Duodenal mucosa (tissue), 2 donors: ENCODE data around the gene PVALEF.

Source experiments
- H3K27ac ChIP-seq: one replicate; pipeline ENCODE4 v1.7.0; 2013; ENCODE audit warnings: low read depth, low read length
- H3K27me3 ChIP-seq, 2 donors: one replicate each; pipeline ENCODE4 v1.7.0; 2013; ENCODE audit warnings: low read length in 2 of 2, control low read depth in 1 of 2; ENCODE audit not compliant: insufficient read depth in 2 of 2, control insufficient read depth in 1 of 2
- H3K36me3 ChIP-seq, 2 donors: one replicate each; pipeline ENCODE4 v1.7.0; 2013; ENCODE audit warnings: low read length in 2 of 2, control low read depth in 1 of 2; ENCODE audit not compliant: insufficient read depth in 2 of 2, control insufficient read depth in 1 of 2
- H3K4me1 ChIP-seq, 2 donors: one replicate each; pipeline ENCODE4 v1.7.0; 2013; ENCODE audit warnings: low read length in 2 of 2, control low read depth in 1 of 2; ENCODE audit not compliant: insufficient read depth in 2 of 2, control insufficient read depth in 1 of 2
- H3K4me3 ChIP-seq, 2 donors: one replicate each; pipeline ENCODE4 v1.7.0; 2013; ENCODE audit warnings: low read length in 2 of 2, low read depth in 1 of 2
- H3K9ac ChIP-seq, 2 donors: one replicate each; pipeline ENCODE4 v1.7.0; 2013; ENCODE audit warnings: low read length in 2 of 2, low read depth in 1 of 2
- H3K9me3 ChIP-seq, 2 donors: one replicate each; pipeline ENCODE4 v1.7.0; 2013; ENCODE audit warnings: low read length in 2 of 2, control low read depth in 1 of 2; ENCODE audit not compliant: control insufficient read depth in 1 of 2

Gene PVALEF

DNA sequence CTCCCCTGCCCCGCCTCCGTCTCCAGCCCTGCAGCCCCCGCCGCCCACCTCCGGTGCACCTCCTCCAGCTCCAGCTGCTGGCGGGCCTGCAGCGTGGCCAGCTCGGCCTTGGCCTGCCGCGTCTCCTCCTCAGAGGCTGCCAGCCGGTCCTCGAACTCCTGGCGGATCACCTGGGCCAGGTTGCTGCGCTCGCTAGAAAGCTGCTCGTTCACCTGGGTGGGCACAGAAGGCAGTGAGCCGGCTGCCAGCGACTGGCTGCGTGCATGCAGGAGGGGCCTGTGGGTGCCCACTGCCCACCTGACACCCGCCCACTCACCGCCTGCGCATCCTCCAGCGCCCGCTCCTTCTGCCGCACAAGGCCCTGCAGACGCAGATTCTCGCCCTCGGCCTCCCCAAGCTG is 25.3 kb downstream of the PVALEF start:
- H3K36me3 ChIP-seq = no peaks in the 10 kb centered on the region
- H3K9me3 ChIP-seq = no peaks in the 10 kb centered on the region
- no peaks in the 10 kb centered on the region for H3K27me3 ChIP-seq
- H3K4me1 ChIP-seq = no peaks in the 10 kb centered on the region
- H3K27ac ChIP-seq = no peak overlapping the region
- H3K9ac ChIP-seq = no peak overlapping the region
- H3K4me3 ChIP-seq = no peak overlapping the region

DNA sequence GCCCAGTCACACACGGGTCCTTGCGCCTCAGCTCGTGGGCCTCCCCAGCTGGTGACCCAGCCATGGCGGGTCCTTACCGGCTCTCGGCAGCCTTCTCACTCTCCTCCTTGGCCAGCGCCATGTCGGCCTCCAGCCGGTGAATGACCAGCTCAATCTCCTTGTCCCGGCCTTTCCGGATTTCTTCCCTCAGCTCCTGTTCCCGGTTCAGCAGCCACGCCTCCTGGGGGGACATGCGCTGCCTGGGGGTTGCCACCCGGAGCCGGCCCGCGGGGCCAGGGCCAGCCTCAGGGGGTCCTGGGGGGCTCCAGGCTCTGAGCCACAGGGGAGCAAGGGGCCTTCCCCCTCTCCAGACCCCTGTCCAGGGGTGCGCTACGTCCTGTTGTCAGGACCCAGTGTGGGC is 25.8 kb downstream of the PVALEF start:
- H3K9ac ChIP-seq = no peak overlapping the region
- H3K4me1 ChIP-seq = no peaks in the 10 kb centered on the region
- no peaks in the 10 kb centered on the region for H3K27me3 ChIP-seq
- H3K27ac ChIP-seq = no peak overlapping the region
- H3K9me3 ChIP-seq = no peaks in the 10 kb centered on the region
- no peak overlapping the region for H3K4me3 ChIP-seq
- H3K36me3 ChIP-seq = no peaks in the 10 kb centered on the region

DNA sequence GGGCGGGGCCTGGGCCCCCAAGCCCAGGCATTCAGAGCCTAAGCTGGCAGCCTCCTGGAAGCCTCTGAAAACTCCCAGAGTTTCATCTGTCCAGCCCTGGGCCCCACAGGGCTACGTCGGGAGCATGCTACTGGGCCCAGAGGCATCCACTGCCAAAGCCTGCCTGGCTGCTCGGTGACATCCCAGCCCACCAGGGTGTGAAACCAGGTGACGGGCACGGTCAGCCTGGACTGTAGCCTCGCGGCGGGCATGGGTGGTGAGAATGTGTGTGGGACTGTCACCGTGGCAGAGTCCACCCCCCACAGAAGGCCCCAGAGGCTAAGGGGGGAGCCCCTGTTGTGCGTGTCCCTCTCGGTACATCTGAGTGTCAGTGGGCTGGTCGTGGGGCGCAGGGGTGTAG is 26.3 kb downstream of the PVALEF start:
- H3K9ac ChIP-seq = no peak overlapping the region
- H3K4me3 ChIP-seq = no peak overlapping the region
- H3K27me3 ChIP-seq = no peaks in the 10 kb centered on the region
- no peak overlapping the region for H3K27ac ChIP-seq
- no peaks in the 10 kb centered on the region for H3K36me3 ChIP-seq
- H3K9me3 ChIP-seq = no peaks in the 10 kb centered on the region
- H3K4me1 ChIP-seq = no peaks in the 10 kb centered on the region

DNA sequence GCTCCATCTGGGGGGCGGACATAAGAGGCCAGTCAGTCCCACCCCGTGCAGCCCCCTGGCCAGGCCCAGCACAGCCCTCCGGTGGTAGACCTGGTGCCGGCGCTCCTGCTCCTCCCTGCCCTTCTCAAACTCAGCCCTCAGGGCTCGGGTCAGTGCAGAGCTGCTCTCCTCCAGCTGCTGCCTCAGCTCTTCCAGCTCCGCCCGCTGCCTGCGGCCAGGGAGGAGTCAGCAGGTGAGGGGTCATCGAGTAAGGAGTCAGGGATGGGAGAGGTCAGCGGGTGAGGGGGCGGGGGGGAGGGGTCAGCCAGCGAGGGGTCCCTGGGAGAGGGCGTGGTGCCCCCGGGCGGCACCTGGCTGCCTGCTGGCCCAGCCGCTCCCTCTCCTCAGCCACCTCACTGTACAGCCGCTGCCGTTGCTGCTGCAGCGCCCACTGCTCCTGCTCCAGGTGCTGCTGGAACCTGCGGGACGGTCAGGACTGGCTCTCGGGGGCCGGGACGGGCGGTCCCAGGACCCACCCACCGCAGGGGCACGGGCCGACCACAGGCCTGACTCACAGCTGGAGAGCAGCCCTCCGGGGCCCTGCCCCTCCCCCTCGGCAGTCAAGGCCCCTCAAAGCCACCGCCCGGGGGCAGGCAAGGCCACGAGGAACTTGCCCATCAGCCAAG is 27.2 kb downstream of the PVALEF start:
- no peak overlapping the region for H3K4me3 ChIP-seq
- H3K9ac ChIP-seq = no peak overlapping the region
- H3K9me3 ChIP-seq = no peaks in the 10 kb centered on the region
- H3K27ac ChIP-seq = no peak overlapping the region
- H3K4me1 ChIP-seq = no peaks in the 10 kb centered on the region
- H3K27me3 ChIP-seq = no peaks in the 10 kb centered on the region
- H3K36me3 ChIP-seq = no peaks in the 10 kb centered on the region

DNA sequence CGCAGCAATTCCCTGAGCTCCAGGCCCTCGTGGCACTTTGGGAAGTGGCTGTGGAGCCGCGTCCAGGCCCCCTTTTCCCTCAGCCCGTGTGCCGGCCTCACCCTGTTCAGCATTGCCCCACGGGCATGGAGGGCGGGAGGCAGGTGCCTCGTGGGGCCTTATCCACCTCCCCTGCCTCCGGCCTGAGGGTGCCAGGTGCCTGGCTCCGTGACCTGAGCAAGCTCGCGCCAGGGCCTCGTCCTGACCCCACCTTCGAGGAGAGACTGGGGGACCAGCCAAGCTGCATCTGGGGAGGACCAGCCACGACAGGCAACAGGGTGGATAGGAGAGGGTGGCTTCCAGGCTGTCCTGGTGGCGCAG is 27.7 kb downstream of the PVALEF start:
- Histone ChIP-seq H3K27me3 (no peaks in the 10 kb centered on the region), H3K36me3 (no peaks in the 10 kb centered on the region), H3K27ac (no peak overlapping the region), H3K4me1 (no peaks in the 10 kb centered on the region), H3K4me3 (no peak overlapping the region), H3K9ac (no peak overlapping the region), H3K9me3 (no peaks in the 10 kb centered on the region)

DNA sequence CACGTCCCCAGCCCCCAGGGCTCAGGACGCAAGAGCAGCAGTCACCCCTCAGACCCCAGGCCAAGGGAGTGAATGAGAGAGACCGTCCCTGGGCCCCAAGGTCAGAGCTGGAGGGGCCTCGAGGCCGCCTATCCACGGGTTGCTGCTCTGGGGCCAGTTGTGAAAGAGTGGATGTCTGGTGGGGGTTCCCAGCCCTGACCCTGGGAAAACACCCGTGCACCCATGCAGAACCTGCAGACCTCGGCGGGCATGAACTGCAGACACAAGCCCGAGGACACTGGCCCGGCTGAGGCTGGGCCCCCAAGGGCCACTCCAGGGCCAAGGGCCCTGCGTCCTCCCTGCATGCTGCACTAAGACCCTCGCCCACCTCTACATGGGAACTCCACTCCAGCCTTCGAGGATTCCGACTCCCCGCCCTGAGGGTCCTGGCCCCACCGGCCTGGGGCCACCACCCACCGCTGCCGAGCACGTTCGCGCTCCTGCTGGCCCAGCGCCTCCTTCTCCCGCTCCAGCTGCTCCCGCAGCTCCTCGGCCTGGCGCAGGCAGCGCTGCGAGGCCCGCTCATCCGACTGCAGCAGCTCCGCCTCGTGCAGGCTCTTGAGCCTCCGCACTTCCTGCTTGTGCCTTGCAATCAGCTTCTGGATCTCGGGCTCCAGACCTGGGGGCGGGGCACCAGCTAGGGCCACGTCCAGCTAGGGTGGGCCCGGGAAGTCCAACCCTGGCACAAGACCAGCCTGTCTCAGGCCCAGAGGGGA is 28.3 kb downstream of the PVALEF start:
- Histone ChIP-seq H3K4me3 (no peak overlapping the region), H3K27me3 (no peaks in the 10 kb centered on the region), H3K36me3 (no peaks in the 10 kb centered on the region), H3K27ac (no peak overlapping the region), H3K9me3 (no peaks in the 10 kb centered on the region), H3K4me1 (no peaks in the 10 kb centered on the region), H3K9ac (no peak overlapping the region)

DNA sequence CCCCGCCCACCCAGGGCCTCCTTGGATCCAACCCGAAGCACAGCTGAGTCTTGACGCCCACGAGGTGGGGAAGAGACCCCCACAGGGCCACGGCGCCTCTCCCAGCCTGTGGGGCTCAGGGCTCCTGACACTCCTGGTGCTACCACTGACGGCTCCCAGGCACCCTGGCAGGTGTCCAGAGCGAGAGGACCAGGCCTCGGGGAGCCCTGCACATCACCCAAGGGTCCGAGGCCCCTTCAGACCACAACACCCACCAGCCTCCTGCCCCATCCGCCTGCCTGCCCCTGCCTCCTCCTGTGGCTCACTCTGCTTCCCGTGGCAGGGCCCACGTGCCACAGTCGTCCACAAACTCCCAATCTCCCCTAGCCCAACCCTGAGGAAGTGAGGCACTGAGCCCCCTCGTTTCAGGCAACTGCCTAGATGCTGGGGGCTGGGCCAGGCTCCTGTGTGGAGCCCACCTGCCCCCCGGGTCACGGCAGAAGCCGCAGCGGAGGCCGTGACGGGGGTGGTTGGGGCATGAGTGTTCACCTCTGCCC is 29.0 kb downstream of the PVALEF start:
- no peaks in the 10 kb centered on the region for H3K4me1 ChIP-seq
- H3K4me3 ChIP-seq = no peak overlapping the region
- no peak overlapping the region for H3K9ac ChIP-seq
- no peak overlapping the region for H3K27ac ChIP-seq
- no peaks in the 10 kb centered on the region for H3K9me3 ChIP-seq
- H3K36me3 ChIP-seq = no peaks in the 10 kb centered on the region
- no peaks in the 10 kb centered on the region for H3K27me3 ChIP-seq

DNA sequence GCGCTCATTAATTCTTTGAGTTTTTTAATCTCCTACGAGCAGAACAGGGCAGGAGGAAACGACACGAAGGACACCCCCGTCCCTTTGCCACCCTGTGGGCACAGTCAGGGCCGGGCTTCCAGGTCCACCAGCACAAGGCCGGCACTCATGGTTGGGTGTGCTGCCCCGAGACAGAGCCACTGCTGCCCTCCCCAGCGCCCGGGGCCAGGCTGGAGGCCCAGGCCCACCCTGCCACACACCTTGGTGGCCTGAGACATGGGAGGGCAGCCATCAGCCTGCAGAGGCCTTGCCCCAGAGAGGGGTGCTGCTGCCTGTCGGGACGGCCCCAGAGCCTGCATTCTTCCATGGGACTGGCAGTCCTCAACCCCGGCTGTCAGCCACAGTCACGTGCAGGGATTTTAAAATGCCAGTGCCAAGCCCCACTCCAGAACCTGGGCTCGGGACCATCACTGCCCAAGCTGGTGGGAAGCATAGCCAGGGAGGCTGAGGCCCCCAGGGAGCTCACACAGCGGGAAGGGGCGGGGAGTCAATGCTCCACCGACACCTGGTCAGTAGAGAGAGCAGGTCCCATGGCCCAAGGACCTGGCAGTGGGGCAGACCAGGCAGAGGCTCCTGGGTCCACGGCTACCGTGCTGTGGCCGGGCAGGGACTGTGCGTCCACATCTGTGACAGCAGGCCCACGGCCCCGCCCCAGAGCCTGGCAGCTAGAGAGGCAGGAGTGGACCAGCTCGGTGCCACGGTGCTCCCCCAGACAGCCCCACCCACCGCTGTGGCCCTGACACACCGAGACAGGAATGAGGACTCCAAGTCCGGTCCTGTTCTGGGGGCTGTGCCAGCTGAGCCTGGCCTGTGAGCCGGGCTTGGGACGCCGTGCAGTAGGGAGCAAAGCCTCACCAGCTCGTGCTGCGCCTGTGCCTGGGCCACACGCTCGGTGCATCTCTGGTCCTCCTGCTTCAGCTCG is 29.9 kb downstream of the PVALEF start:
- no peaks in the 10 kb centered on the region for H3K36me3 ChIP-seq
- no peak overlapping the region for H3K27ac ChIP-seq

DNA sequence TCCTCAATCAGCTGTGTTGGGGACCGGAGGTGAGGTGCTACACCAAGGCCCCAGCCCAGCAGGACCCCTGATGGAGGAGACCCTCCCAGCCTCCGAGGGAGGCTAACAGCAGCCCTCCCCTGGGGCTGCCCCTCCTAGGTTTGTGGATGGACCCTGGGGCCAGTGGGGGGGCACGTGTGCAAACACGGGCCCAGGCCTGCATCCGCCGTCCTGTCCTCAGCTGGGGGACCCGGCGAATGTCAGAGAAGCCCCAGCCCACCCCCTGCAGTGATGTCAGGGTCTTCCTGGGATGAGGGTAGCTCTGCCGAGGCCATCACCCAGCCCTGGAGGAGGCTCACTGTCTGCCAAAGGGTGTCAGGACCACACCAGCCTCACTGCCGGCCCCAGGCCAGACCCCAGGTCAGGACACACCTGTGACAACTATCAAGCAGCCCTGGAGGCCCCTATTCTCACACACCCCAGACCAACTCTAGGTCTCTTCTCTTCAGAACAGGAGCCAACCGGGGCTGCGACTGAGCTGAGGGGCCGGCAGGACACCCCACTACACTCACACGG is 30.7 kb downstream of the PVALEF start:
- Histone ChIP-seq H3K9me3 (no peaks in the 10 kb centered on the region), H3K4me1 (no peaks in the 10 kb centered on the region), H3K27me3 (no peaks in the 10 kb centered on the region), H3K36me3 (no peaks in the 10 kb centered on the region), H3K27ac (no peak overlapping the region), H3K4me3 (no peak overlapping the region), H3K9ac (no peak overlapping the region)

More for the DNA sequence above, 29.9 kb downstream of the PVALEF start:
- Histone ChIP-seq H3K4me1 (no peaks in the 10 kb centered on the region), H3K9ac (no peak overlapping the region), H3K27me3 (no peaks in the 10 kb centered on the region), H3K4me3 (no peak overlapping the region), H3K9me3 (no peaks in the 10 kb centered on the region)
